ENCODE data around the gene C13orf46.
"Not testable (repeated sequence)": the region's sequence is repeated elsewhere in the genome, so short reads cannot be mapped to it uniquely, and the experiment has no call there.

The C13orf46 gene

GRCh38 chr13:113973218-113974164 is at the start of gene C13orf46:
C13orf46 (minus strand) TSS chr13:113974076; CDS start chr13:113973997, 79 bp downstream.
- DNase-seq (ENCODE audit: low read depth in 2 of 2) = no peak

- no peak for DNase-seq (ENCODE audit: low read depth in 2 of 2)
Observed at GRCh38 chr13:114022876-114023275, 49.0 kb upstream of the C13orf46 start.

GRCh38 chr13:114022309-114022669 is 48.4 kb upstream of the C13orf46 start:
- no peak for DNase-seq (ENCODE audit: low read depth in 2 of 2)

GRCh38 chr13:114021464-114022308 is 47.8 kb upstream of the C13orf46 start:
- no peak for DNase-seq (ENCODE audit: low read depth in 2 of 2)

GRCh38 chr13:114020750-114021463 is 47.0 kb upstream of the C13orf46 start:
- no peak for DNase-seq (ENCODE audit: low read depth in 2 of 2)

GRCh38 chr13:114020134-114020533 is 46.3 kb upstream of the C13orf46 start:
- DNase-seq (ENCODE audit: low read depth in 2 of 2) = not testable (repeated sequence)

- DNase-seq (ENCODE audit: low read depth in 2 of 2) = no peak
Observed at GRCh38 chr13:114019367-114019766, 45.5 kb upstream of the C13orf46 start.

GRCh38 chr13:114018461-114019055 is 44.7 kb upstream of the C13orf46 start:
- DNase-seq (ENCODE audit: low read depth in 2 of 2) = no peak

- no peak for DNase-seq (ENCODE audit: low read depth in 2 of 2)
Observed at GRCh38 chr13:114017966-114018365, 44.1 kb upstream of the C13orf46 start.

GRCh38 chr13:114017028-114017630 is 43.3 kb upstream of the C13orf46 start:
- no peak for DNase-seq (ENCODE audit: low read depth in 2 of 2)

GRCh38 chr13:114016321-114017027 is 42.6 kb upstream of the C13orf46 start:
- DNase-seq (ENCODE audit: low read depth in 2 of 2) = no peak

GRCh38 chr13:114015969-114016295 is 42.1 kb upstream of the C13orf46 start:
- no peak for DNase-seq (ENCODE audit: low read depth in 2 of 2)

- DNase-seq (ENCODE audit: low read depth in 2 of 2) = no peak
Observed at GRCh38 chr13:114015111-114015968, 41.5 kb upstream of the C13orf46 start.

GRCh38 chr13:114013952-114014629 is 40.2 kb upstream of the C13orf46 start:
- DNase-seq (ENCODE audit: low read depth in 2 of 2) = no peak

GRCh38 chr13:114013336-114013735 is 39.5 kb upstream of the C13orf46 start:
- no peak for DNase-seq (ENCODE audit: low read depth in 2 of 2)

GRCh38 chr13:114012921-114013320 is 39.0 kb upstream of the C13orf46 start:
- no peak for DNase-seq (ENCODE audit: low read depth in 2 of 2)

- no peak for DNase-seq (ENCODE audit: low read depth in 2 of 2)
Observed at GRCh38 chr13:114012141-114012540, 38.3 kb upstream of the C13orf46 start.

- no peak for DNase-seq (ENCODE audit: low read depth in 2 of 2)
Observed at GRCh38 chr13:114011226-114011625, 37.4 kb upstream of the C13orf46 start.

Data from activated CD8-positive, alpha-beta memory T cell treated with anti-CD3 and anti-CD28 coated beads for 4 hours (primary cell).